Fibroblast of villous mesenchyme (primary cell): Measurements from ENCODE around the gene HES4. TPM values are rescaled to one million over a fixed set of nuclear protein-coding genes. Genes with fewer than 3 reads are reported as not detected.
"Not testable (repeated sequence)": the region's sequence is repeated elsewhere in the genome, so short reads cannot be mapped to it uniquely, and the experiment has no call there.

Source experiments
- DNase-seq: peaks from one replicate; pipeline ENCODE4 v3.0.0-alpha.2; 2010; ENCODE audit warnings: low read depth
- H3K4me3 ChIP-seq: 2 replicates; pipeline ENCODE4 v1.5.1; 2011; ENCODE audit warnings: low read depth, mild to moderate bottlenecking, low read length
- total RNA-seq: library from RNA; depleted of rRNA; stranded (reverse); fragments of >200 nt; gene quantifications from 2 replicates; pipeline ENCODE4 v1.2.3, GENCODE V29; 2012
- TF ChIP-seq, protein P1 (sequence below): IDR thresholded peaks from 2 replicates; pipeline ENCODE4 v1.5.1; 2012; ENCODE audit warnings: low read depth, mild to moderate bottlenecking, low read length; ENCODE audit not compliant: insufficient read depth

Gene HES4
- total RNA-seq, 1 donor, result 2.2 TPM

DNA sequence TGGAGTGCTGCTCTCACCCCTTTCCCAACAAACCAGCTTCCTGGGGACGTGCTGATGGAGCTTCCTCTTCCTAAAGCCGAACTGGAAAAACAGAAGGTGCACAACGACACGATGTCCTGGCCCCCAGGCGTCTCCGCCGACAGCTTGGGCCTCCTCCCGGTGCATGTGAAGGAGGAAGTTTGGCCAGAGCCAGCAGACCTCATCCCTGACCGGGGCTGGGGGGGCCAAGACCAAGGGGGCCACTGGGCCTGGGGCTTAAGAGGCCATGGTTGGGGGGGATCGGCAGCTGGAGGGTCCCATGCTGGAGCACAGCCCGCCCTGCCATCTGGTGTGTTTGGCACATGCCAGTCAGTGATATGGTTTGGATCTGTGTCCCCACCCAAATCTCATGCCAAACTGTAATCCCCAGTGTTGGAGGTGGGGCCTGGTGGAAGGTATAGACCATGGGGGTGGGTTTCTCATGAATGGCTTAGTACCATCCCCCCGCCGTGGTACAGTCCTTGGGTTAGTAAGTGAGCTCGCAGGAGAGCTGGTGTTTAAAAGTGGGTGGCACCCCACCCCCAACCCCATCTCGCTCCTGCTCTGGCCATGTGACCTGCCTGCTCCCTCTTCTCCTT, 6.4 kb downstream of the HES4 start:
- no peak overlapping the region for H3K4me3 ChIP-seq
- TF ChIP-seq, protein P1, sequence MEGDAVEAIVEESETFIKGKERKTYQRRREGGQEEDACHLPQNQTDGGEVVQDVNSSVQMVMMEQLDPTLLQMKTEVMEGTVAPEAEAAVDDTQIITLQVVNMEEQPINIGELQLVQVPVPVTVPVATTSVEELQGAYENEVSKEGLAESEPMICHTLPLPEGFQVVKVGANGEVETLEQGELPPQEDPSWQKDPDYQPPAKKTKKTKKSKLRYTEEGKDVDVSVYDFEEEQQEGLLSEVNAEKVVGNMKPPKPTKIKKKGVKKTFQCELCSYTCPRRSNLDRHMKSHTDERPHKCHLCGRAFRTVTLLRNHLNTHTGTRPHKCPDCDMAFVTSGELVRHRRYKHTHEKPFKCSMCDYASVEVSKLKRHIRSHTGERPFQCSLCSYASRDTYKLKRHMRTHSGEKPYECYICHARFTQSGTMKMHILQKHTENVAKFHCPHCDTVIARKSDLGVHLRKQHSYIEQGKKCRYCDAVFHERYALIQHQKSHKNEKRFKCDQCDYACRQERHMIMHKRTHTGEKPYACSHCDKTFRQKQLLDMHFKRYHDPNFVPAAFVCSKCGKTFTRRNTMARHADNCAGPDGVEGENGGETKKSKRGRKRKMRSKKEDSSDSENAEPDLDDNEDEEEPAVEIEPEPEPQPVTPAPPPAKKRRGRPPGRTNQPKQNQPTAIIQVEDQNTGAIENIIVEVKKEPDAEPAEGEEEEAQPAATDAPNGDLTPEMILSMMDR, result no peak
- no peak for DNase-seq

- no peak for DNase-seq
- no peak overlapping the region for H3K4me3 ChIP-seq
- TF ChIP-seq, protein P1, result no peak
Observed at GRCh38 chr1:992362-992761, 7.5 kb downstream of the HES4 start.

DNA sequence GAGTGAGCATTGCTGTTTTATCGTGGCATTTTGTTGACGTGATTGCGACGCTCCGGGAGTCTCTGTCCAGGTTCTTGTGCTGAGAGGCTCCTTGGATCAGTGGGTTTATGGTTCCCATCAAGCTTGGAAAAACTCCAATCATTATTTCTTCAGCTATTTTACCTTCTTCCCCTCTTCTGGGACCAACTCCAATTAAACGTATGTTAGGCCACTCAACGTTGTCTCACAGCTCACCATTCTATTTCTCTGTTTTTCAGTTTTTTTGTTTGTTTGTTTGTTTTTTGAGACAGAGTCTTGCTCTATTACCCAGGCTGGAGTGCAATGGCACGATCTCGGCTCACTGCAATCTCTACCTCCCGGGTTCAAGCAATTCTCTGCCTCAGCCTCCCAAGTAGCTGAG, 8.0 kb downstream of the HES4 start:
- H3K4me3 ChIP-seq, result no peak overlapping the region
- TF ChIP-seq, protein P1, result no peak
- no peak for DNase-seq

DNA sequence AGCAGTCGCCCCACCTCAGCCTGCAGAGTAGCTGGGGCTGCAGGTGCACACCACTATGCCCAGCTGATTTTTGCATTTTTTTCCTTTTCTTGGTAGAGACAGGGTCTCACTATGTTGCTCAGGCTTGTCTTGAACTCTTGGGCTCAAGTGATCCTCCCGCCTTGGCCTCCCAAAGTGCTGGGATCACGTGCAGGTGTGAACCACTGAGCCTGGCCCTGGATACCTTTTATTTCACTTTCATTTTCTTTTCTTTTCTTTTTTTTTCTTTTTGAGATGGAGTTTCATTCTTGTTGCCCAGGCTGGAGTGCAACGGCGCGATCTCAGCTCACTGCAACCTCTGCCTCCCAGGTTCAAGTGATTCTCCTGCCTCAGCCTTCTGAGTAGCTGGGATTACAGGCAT, 8.6 kb downstream of the HES4 start:
- not testable (repeated sequence) for H3K4me3 ChIP-seq, DNase-seq

- H3K4me3 ChIP-seq, DNase-seq: not testable (repeated sequence)
Observed at GRCh38 chr1:988061-988460, 11.8 kb downstream of the HES4 start.

DNA sequence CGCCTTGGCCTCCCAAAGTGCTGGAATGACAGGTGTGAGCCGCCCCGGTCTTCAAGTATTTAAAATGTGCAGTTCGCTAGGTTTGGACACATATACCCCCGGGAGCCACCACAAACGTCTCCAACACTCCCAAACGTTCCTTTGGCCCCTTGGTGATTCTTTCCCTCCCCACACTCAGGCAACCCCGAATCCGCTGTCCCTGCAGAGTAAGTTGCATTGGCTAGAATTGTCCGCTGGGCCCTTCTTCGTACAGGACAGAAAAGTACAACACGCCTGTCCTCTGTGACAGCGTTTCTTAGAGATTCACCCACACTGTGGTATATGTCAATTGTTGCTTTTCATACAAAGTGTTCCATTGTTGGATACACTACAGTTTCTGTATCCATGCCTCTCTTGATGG, 14.8 kb downstream of the HES4 start:
- H3K4me3 ChIP-seq, result no peak overlapping the region
- TF ChIP-seq, protein P1, result no peak
- no peak for DNase-seq

- TF ChIP-seq, protein P1, result no peak
- peak overlapping the region; percentile 34 for H3K4me3 ChIP-seq
Observed at GRCh38 chr1:984476-984814, 15.5 kb downstream of the HES4 start.

GRCh38 chr1:983798-984475, 16.0 kb downstream of the HES4 start:
- peak overlapping the region; percentile 34 for H3K4me3 ChIP-seq
- no peak for DNase-seq
- TF ChIP-seq, protein P1, result peak; percentile 72

More at GRCh38 chr1:984476-984814, 15.5 kb downstream of the HES4 start:
- DNase-seq, result no peak
